GM12873 (cell line): ENCODE results near the gene ATP6V0A4.
A peak's percentile ranks its signal among the peaks of the same experiment; 100 is the strongest.

Source experiments
- CTCF ChIP-seq: IDR thresholded peaks from 2 replicates; pipeline ENCODE4 v1.5.1; 2012; ENCODE audit warnings: low read depth, mild to moderate bottlenecking, moderate library complexity, low read length, control low read depth; ENCODE audit not compliant: insufficient read depth; ENCODE audit errors: missing control alignments

ATP6V0A4 gene

GRCh38 chr7:138748666-138749065, 49.3 kb downstream of the ATP6V0A4 start:
- TF ChIP-seq CTCF, result no peak

GRCh38 chr7:138746073-138746472, 51.9 kb downstream of the ATP6V0A4 start:
- no peak for TF ChIP-seq CTCF

- TF ChIP-seq CTCF, result no peak
Measured at GRCh38 chr7:138745189-138745588, 52.8 kb downstream of the ATP6V0A4 start.

- TF ChIP-seq CTCF, result no peak
Measured at GRCh38 chr7:138741453-138741735, 56.6 kb downstream of the ATP6V0A4 start.

GRCh38 chr7:138739859-138740258, 58.1 kb downstream of the ATP6V0A4 start:
- TF ChIP-seq CTCF, result no peak

- peak; percentile 95 for TF ChIP-seq CTCF
Measured at GRCh38 chr7:138738551-138739335, 59.3 kb downstream of the ATP6V0A4 start.

GRCh38 chr7:138738114-138738513, 59.9 kb downstream of the ATP6V0A4 start:
- no peak for TF ChIP-seq CTCF
